Measurements from ENCODE around the gene RSPH3. TPM values are rescaled to one million over a fixed set of nuclear protein-coding genes. Genes with fewer than 3 reads are reported as not detected.

RSPH3 gene
- polyA plus RNA-seq, 1 donor from 2014 or later, result 3.5 TPM

DNA sequence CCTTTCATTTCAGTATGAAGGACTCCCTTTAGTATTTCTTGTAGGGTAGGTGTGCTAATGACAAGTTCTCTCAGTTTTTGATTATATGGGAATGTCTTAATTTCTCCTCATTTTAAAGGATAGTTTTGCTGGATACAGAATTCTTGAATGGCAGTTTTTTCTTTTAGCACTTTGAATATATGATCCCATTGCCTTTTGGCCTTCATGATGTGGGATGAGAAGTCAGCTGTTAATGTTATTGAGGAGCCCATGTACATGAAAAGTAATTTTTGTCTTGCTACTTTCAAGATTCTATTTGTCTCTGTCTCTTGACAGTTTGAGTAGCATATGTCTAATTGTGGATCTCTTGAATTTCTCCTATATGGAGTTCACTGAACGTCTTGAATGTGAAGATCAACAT lies 30.9 kb downstream of the RSPH3 start:
- Histone ChIP-seq H2AFZ (ENCODE audit: low read depth, low read length) (no peak overlapping the region), H3K9me3 (ENCODE audit: low read length) (peaks cover 3% of the 10 kb centered on the region), H3K9me2 (ENCODE audit: insufficient read depth, low read length) (no peaks in the 10 kb centered on the region), H3F3A (ENCODE audit: insufficient read depth, low read length, poor library complexity, severe bottlenecking) (no peaks in the 10 kb centered on the region), H3K9ac (ENCODE audit: low read length) (no peak overlapping the region), H3K27me3 (ENCODE audit: insufficient read depth, low read depth, low read length) (no peaks in the 10 kb centered on the region), H4K20me1 (ENCODE audit: insufficient read depth) (no peaks in the 10 kb centered on the region), H3K27ac (ENCODE audit: low read length) (no peak overlapping the region), H3K4me2 (ENCODE audit: low read length) (no peak overlapping the region), H3K4me3 (ENCODE audit: low read length) (no peak overlapping the region), H3K36me3 (ENCODE audit: insufficient read depth, low read length) (no peaks in the 10 kb centered on the region), H3K79me2 (replicated peaks; ENCODE audit: insufficient read depth, low read length) (no peaks in the 10 kb centered on the region)
- TF ChIP-seq MXI1 (conservative IDR thresholded peaks at IDR 0.05; ENCODE audit: poor library complexity, severe bottlenecking), result no peak
- no peak for TF ChIP-seq RAD21 (conservative IDR thresholded peaks at IDR 0.05)
- TF ChIP-seq REST (IDR thresholded peaks at IDR 0.05; ENCODE audit: borderline replicate concordance), result no peak
- no peak for TF ChIP-seq EP300 (conservative IDR thresholded peaks at IDR 0.05; ENCODE audit: poor library complexity, severe bottlenecking)
- TF ChIP-seq SMC3 (conservative IDR thresholded peaks at IDR 0.05; ENCODE audit: poor library complexity), result no peak
- no peak for TF ChIP-seq POLR2AphosphoS5 (IDR thresholded peaks at IDR 0.05)
- TF ChIP-seq, protein P1, sequence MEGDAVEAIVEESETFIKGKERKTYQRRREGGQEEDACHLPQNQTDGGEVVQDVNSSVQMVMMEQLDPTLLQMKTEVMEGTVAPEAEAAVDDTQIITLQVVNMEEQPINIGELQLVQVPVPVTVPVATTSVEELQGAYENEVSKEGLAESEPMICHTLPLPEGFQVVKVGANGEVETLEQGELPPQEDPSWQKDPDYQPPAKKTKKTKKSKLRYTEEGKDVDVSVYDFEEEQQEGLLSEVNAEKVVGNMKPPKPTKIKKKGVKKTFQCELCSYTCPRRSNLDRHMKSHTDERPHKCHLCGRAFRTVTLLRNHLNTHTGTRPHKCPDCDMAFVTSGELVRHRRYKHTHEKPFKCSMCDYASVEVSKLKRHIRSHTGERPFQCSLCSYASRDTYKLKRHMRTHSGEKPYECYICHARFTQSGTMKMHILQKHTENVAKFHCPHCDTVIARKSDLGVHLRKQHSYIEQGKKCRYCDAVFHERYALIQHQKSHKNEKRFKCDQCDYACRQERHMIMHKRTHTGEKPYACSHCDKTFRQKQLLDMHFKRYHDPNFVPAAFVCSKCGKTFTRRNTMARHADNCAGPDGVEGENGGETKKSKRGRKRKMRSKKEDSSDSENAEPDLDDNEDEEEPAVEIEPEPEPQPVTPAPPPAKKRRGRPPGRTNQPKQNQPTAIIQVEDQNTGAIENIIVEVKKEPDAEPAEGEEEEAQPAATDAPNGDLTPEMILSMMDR (IDR thresholded peaks at IDR 0.05; ENCODE audit: poor library complexity, severe bottlenecking), result no peak
- no peak for TF ChIP-seq TAF1 (IDR thresholded peaks at IDR 0.05; ENCODE audit: low read depth)
- no peak for TF ChIP-seq EZH2 (IDR thresholded peaks at IDR 0.05; ENCODE audit: borderline replicate concordance, insufficient read depth, low read length, poor library complexity, severe bottlenecking)

DNA sequence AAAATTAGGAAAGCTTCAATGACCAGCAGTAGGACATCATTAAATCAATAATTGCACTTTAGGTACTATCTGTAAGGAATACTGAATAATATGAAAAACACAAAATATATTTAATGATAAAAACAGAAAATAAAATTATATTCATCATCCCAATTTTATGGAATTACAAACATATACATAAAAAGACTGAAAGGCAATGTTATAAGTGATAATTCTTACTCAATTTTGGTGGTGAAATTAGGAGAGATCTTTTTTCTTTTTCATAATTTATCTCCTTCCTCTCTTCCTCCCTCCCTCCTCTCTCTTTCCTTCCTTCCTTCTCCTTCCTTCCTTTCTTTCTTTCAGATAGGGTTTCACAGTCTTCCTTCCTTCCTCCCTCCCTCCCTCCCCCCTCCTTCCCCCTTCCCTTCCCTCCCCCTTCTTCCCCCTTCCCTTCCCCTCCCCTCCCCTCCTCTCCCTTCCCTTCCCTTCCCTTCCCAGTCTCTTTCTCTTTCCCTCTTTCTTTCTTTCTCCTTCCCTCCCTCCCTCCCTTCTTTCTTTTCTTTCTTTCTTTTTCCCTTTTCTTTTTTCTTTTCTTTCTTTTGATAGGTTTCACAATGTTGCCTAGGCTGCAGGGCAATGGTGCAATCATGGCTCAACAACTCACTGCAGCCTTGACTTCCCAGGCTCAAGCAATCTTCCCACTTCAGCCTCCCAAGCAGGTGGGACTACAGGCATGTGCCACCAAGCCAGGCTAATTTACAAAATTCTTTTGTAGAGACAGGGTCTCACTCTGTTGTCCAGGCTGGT lies 36.8 kb downstream of the RSPH3 start:
- H3K9me2 ChIP-seq (ENCODE audit: insufficient read depth, low read length), result no peaks in the 10 kb centered on the region
- no peak overlapping the region for H3K4me3 ChIP-seq (ENCODE audit: low read length)
- no peaks in the 10 kb centered on the region for H3K9me3 ChIP-seq (ENCODE audit: low read length)
- H4K20me1 ChIP-seq (ENCODE audit: insufficient read depth), result no peaks in the 10 kb centered on the region
- H3K36me3 ChIP-seq (ENCODE audit: insufficient read depth, low read length), result peaks cover 10% of the 10 kb centered on the region
- no peaks in the 10 kb centered on the region for H3F3A ChIP-seq (ENCODE audit: insufficient read depth, low read length, poor library complexity, severe bottlenecking)
- no peak overlapping the region for H2AFZ ChIP-seq (ENCODE audit: low read depth, low read length)
- no peak for TF ChIP-seq SMC3 (conservative IDR thresholded peaks at IDR 0.05; ENCODE audit: poor library complexity)
- TF ChIP-seq MXI1 (conservative IDR thresholded peaks at IDR 0.05; ENCODE audit: poor library complexity, severe bottlenecking), result no peak
- no peak for TF ChIP-seq EP300 (conservative IDR thresholded peaks at IDR 0.05; ENCODE audit: poor library complexity, severe bottlenecking)
- TF ChIP-seq POLR2AphosphoS5 (IDR thresholded peaks at IDR 0.05), result no peak
- TF ChIP-seq RAD21 (conservative IDR thresholded peaks at IDR 0.05), result no peak
- TF ChIP-seq TAF1 (IDR thresholded peaks at IDR 0.05; ENCODE audit: low read depth), result no peak
- no peak for TF ChIP-seq REST (IDR thresholded peaks at IDR 0.05; ENCODE audit: borderline replicate concordance)
- TF ChIP-seq EZH2 (IDR thresholded peaks at IDR 0.05; ENCODE audit: borderline replicate concordance, insufficient read depth, low read length, poor library complexity, severe bottlenecking), result no peak
- TF ChIP-seq, protein P1 (IDR thresholded peaks at IDR 0.05; ENCODE audit: poor library complexity, severe bottlenecking), result no peak
- no peak overlapping the region for H3K9ac ChIP-seq (ENCODE audit: low read length)
- H3K4me2 ChIP-seq (ENCODE audit: low read length), result no peak overlapping the region
- no peak overlapping the region for H3K27ac ChIP-seq (ENCODE audit: low read length)
- H3K27me3 ChIP-seq (ENCODE audit: insufficient read depth, low read depth, low read length), result no peaks in the 10 kb centered on the region
- H3K79me2 ChIP-seq (replicated peaks; ENCODE audit: insufficient read depth, low read length), result no peaks in the 10 kb centered on the region

Data from neural cell (in vitro differentiated cells).